IMR-90 (cell line): ENCODE measurements around the gene PJA2. TPM values are rescaled to one million over a fixed set of nuclear protein-coding genes. Genes with fewer than 3 reads are reported as not detected.

ENCODE experiments used
- ATAC-seq: fragments of 200-7000 bp; cut with Tn5 transposase; 2 replicates; pipeline ENCODE4 v1.9.1; 2020; ENCODE audit warnings: low read depth, mild to moderate bottlenecking, moderate library complexity
- BruUV-seq: library from RNA; stranded (reverse); fragments of 400-500 nt; replicated peaks from 2 replicates; lab custom pipeline; 2021; lab: Mats Ljungman, UMichigan
- CTCF ChIA-PET: fragments of 300-600 bp; formaldehyde crosslinking; extraction: SDS; loops from one replicate; lab custom pipeline; 2021; ENCODE audit warnings: antibody characterized with exemption; lab: Yijun Ruan, JAX
- POLR2A ChIA-PET: fragments of 300-600 bp; sonication (Branson Sonifier 250); formaldehyde crosslinking; loops from one replicate; lab custom pipeline; 2022; ENCODE audit warnings: antibody characterized with exemption; ENCODE audit not compliant: unreplicated experiment; lab: Charles Lee
- DNase-seq: peaks from one replicate; pipeline ENCODE4 v3.0.0; 2013
- H2AFZ ChIP-seq: replicated peaks from 2 replicates; pipeline ENCODE3; 2013; ENCODE audit warnings: low read length, mild to moderate bottlenecking; ENCODE audit not compliant: poor library complexity
- H2AK5ac ChIP-seq: 2 replicates; pipeline ENCODE4 v1.6.1; 2013; ENCODE audit warnings: low read depth, low read length, inconsistent platforms
- H2AK9ac ChIP-seq: replicated peaks from 2 replicates; pipeline ENCODE3; 2013; ENCODE audit warnings: mild to moderate bottlenecking, low read depth, low read length, moderate library complexity; ENCODE audit not compliant: poor library complexity
- H2BK120ac ChIP-seq: 2 replicates; pipeline ENCODE4 v1.6.1; 2013; ENCODE audit warnings: low read depth, low read length, inconsistent platforms
- H2BK15ac ChIP-seq: 3 replicates; pipeline ENCODE4 v1.6.1; 2013; ENCODE audit warnings: low read depth, low read length, inconsistent platforms
- H2BK20ac ChIP-seq: 2 replicates; pipeline ENCODE4 v1.6.1; 2013; ENCODE audit warnings: low read depth, mild to moderate bottlenecking, inconsistent platforms, low read length, moderate library complexity
- H2BK5ac ChIP-seq: 2 replicates; pipeline ENCODE4 v1.6.1; 2013; ENCODE audit warnings: mild to moderate bottlenecking, low read depth, low read length, inconsistent platforms; ENCODE audit not compliant: poor library complexity, severe bottlenecking
- H3K14ac ChIP-seq: replicated peaks from 2 replicates; pipeline ENCODE4 v1.6.1; 2013; ENCODE audit warnings: low read depth, low read length, inconsistent platforms
- H3K18ac ChIP-seq: 2 replicates; pipeline ENCODE4 v1.6.1; 2013; ENCODE audit warnings: low read depth, low read length, control low read depth
- H3K23ac ChIP-seq: 2 replicates; pipeline ENCODE4 v1.6.1; 2013; ENCODE audit warnings: low read depth, low read length, inconsistent platforms
- H3K27ac ChIP-seq: 2 replicates; pipeline ENCODE4 v1.5.1; 2013; ENCODE audit warnings: mild to moderate bottlenecking, control low read depth, low read length; ENCODE audit not compliant: insufficient read depth
- H3K27me3 ChIP-seq: 2 replicates; pipeline ENCODE4 v1.6.1; 2013; ENCODE audit warnings: low read length; ENCODE audit not compliant: control insufficient read depth, insufficient read depth
- H3K36me3 ChIP-seq: 2 replicates; pipeline ENCODE4 v1.6.1; 2013; ENCODE audit warnings: low read length, mixed read lengths; ENCODE audit not compliant: control insufficient read depth, insufficient read depth
- H3K4ac ChIP-seq: 2 replicates; pipeline ENCODE4 v1.6.1; 2013; ENCODE audit warnings: low read depth, low read length, inconsistent platforms
- H3K4me1 ChIP-seq: 2 replicates; pipeline ENCODE4 v1.6.1; 2013; ENCODE audit warnings: low read length, mixed read lengths; ENCODE audit not compliant: control insufficient read depth, insufficient read depth
- H3K4me2 ChIP-seq: 2 replicates; pipeline ENCODE4 v1.6.1; 2013; ENCODE audit warnings: low read depth, mild to moderate bottlenecking, control low read depth, low read length, moderate library complexity
- H3K4me3 ChIP-seq: 2 replicates; pipeline ENCODE4 v1.5.1; 2013; ENCODE audit warnings: low read depth, mild to moderate bottlenecking, control low read depth, low read length, moderate library complexity; ENCODE audit not compliant: insufficient read depth
- H3K56ac ChIP-seq: 2 replicates; pipeline ENCODE4 v1.6.1; 2013; ENCODE audit warnings: low read length, inconsistent platforms; ENCODE audit not compliant: insufficient read depth; ENCODE audit errors: extremely low read depth
- H3K79me1 ChIP-seq, 2 experiments: 2 replicates each; pipeline ENCODE4 v1.6.1; 2013; ENCODE audit warnings: low read length in 2 of 2, inconsistent platforms in 1 of 2, low read depth in 1 of 2
- H3K9ac ChIP-seq: 2 replicates; pipeline ENCODE4 v1.6.1; 2013; ENCODE audit warnings: low read depth, low read length, control low read depth
- H3K9me1 ChIP-seq: 2 replicates; pipeline ENCODE4 v1.6.1; 2013; ENCODE audit warnings: low read length, inconsistent platforms; ENCODE audit not compliant: insufficient read depth
- H3K9me3 ChIP-seq: 2 replicates; pipeline ENCODE4 v1.6.1; 2013; ENCODE audit warnings: low read length; ENCODE audit not compliant: control insufficient read depth, insufficient read depth
- H4K20me1 ChIP-seq: 2 replicates; pipeline ENCODE4 v1.6.1; 2013; ENCODE audit warnings: low read length, inconsistent platforms; ENCODE audit not compliant: insufficient read depth
- H4K5ac ChIP-seq: 2 replicates; pipeline ENCODE4 v1.6.1; 2013; ENCODE audit warnings: mild to moderate bottlenecking, low read depth, low read length, control low read depth
- H4K8ac ChIP-seq, 2 experiments: 2 replicates each; pipeline ENCODE4 v1.6.1; 2013; ENCODE audit warnings: low read depth in 2 of 2, low read length in 2 of 2, control low read depth in 1 of 2, inconsistent platforms in 1 of 2
- H4K91ac ChIP-seq: 2 replicates; pipeline ENCODE4 v1.6.1; 2013; ENCODE audit warnings: low read depth, low read length, inconsistent platforms; ENCODE audit not compliant: insufficient read depth
- NFE2L2 ChIP-seq: fragments of 150-350 bp; IDR thresholded peaks from 2 replicates; pipeline ENCODE4 v1.6.1; 2016; ENCODE audit warnings: low read depth, mild to moderate bottlenecking, low read length
- POLR2A ChIP-seq: IDR thresholded peaks from 2 replicates; pipeline ENCODE4 v1.6.1; 2012; ENCODE audit warnings: mild to moderate bottlenecking, low read depth, low read length
- SMC3 ChIP-seq: fragments of 150-350 bp; IDR thresholded peaks from 2 replicates; pipeline ENCODE4 v1.6.1; 2016; ENCODE audit warnings: low read depth, mild to moderate bottlenecking, antibody characterized with exemption, low read length, moderate library complexity
- WGBS, 2 experiments: methylation state at CpG; one replicate each; pipeline versions ENCODE4 v1.1.5 to v1.1.7; 2013; ENCODE audit warnings: missing lambda C conversion rate in 2 of 2; ENCODE audit not compliant: insufficient read length in 1 of 2; ENCODE audit errors: extremely low coverage in 2 of 2; 5-methylcytosine and 5-hydroxymethylcytosine counted together
- dilution Hi-C: fragments of 300-500 bp; cut with HindIII; formaldehyde crosslinking; loops from one replicate; pipeline ENCODE4 v1.14.3; 2018; ENCODE audit warnings: low sequenced_read_pairs; ENCODE audit not compliant: unreplicated experiment
- in situ Hi-C: fragments of 300-500 bp; cut with MboI; formaldehyde crosslinking; loops from 3 replicates; pipeline ENCODE4 v1.14.3; 2019; ENCODE audit warnings: low sequenced_read_pairs, inconsistent platforms, mixed read lengths
- intact Hi-C: fragments of 100-400 bp; cut with micrococcal nuclease; formaldehyde crosslinking; loops from 2 replicates; pipeline ENCODE4 v1.10.0; 2022
- polyA plus RNA-seq, 3 experiments: library from polyadenylated mRNA; depleted of rRNA; stranded (reverse); fragments of >200 nt; gene quantifications; 2 replicates each; pipeline ENCODE4 v1.2.3, GENCODE V29; 2012; ENCODE audit warnings: low replicate concordance in 1 of 3
- total RNA-seq: library from RNA; depleted of rRNA; stranded (reverse); fragments of >200 nt; gene quantifications from 2 replicates; pipeline ENCODE4 v1.2.3, GENCODE V29; 2012

The PJA2 gene
- total and polyA plus RNA-seq, 2 of the 4 experiments (the other 2 are of a cell fraction), result 42.3 to 70.6 TPM

- H2AFZ ChIP-seq, result no peak overlapping the region
- H2AK5ac ChIP-seq, result no peak overlapping the region
- intact Hi-C loops (no loop called here), in situ Hi-C loops (no loop called here), dilution Hi-C loops (no loop called here)
- ATAC-seq (no peak), DNase-seq (no peak)
- H4K8ac ChIP-seq, result no peak overlapping the region
- H4K91ac ChIP-seq, result no peak overlapping the region
- H3K14ac ChIP-seq, result no peak overlapping the region
- H3K27ac ChIP-seq, result no peak overlapping the region
- H3K4me1 ChIP-seq, result no peaks in the 10 kb centered on the region
- H2BK5ac ChIP-seq, result no peak overlapping the region
- POLR2A ChIA-PET, result no interaction called here
- no CpG with 5 or more reads among the region's 3 CpGs for WGBS, 2 experiments
- no peak overlapping the region for H3K4me2 ChIP-seq
- H2AK9ac ChIP-seq, result no peak overlapping the region
- no TSS peak for BruUV-seq
- no peak overlapping the region for H2BK120ac ChIP-seq
- CTCF ChIA-PET, result interaction anchor here (0.6 kb wide), 1 partner anchor 128 kb away, joined by 4 read pairs; no protein-coding TSS in a partner anchor
- no peaks in the 10 kb centered on the region for H3K9me3 ChIP-seq
- H3K27me3 ChIP-seq, result no peaks in the 10 kb centered on the region; the same call in 1 of the 2 replicates
- H2BK20ac ChIP-seq, result no peak overlapping the region
- no peaks in the 10 kb centered on the region for H3K9me1 ChIP-seq
- H3K79me1 ChIP-seq, result no peaks in the 10 kb centered on the region
- no peak overlapping the region for H3K56ac ChIP-seq
- H3K4me3 ChIP-seq, result no peak overlapping the region
- no peak overlapping the region for H2BK15ac ChIP-seq
- no peak overlapping the region for H3K23ac ChIP-seq
- no peak overlapping the region for H3K9ac ChIP-seq
- no peak overlapping the region for H3K4ac ChIP-seq
- H3K18ac ChIP-seq, result no peak overlapping the region
- no peaks in the 10 kb centered on the region for H3K36me3 ChIP-seq
- no peak overlapping the region for H4K5ac ChIP-seq
- H4K20me1 ChIP-seq, result no peaks in the 10 kb centered on the region
- TF ChIP-seq NFE2L2 (no peak), SMC3 (no peak), POLR2A (no peak)
These were observed 101.8 kb downstream of the PJA2 start for GRCh38 chr5:109307951-109308350.
